Activated naive CD8-positive, alpha-beta T cell treated with anti-CD3 and anti-CD28 coated beads, Interleukin-2, amount 50 U/mL, for 16 hours (primary cell): ENCODE measurements around the gene MXD3.
A peak's percentile ranks its signal among the peaks of the same experiment; 100 is the strongest.
"Not testable (repeated sequence)": the region's sequence is repeated elsewhere in the genome, so short reads cannot be mapped to it uniquely, and the experiment has no call there.

Experiments
- DNase-seq: peaks from one replicate; pipeline ENCODE4 v3.0.0-alpha.2; 2020; ENCODE audit warnings: low read depth, low spot score

The MXD3 gene

GRCh38 chr5:177311723-177312648, at the start of gene MXD3:
TSS of gene MXD3 (minus strand) at chr5:177311898. CDS start at chr5:177311830, 68 bp downstream.
- DNase-seq = peak; percentile 94

GRCh38 chr5:177360740-177361139, 49.0 kb upstream of the MXD3 start:
- not testable (repeated sequence) for DNase-seq

- no peak for DNase-seq
Observed at GRCh38 chr5:177359860-177360259, 48.2 kb upstream of the MXD3 start.

GRCh38 chr5:177359451-177359851, 47.8 kb upstream of the MXD3 start:
- DNase-seq = no peak

- no peak for DNase-seq
Observed at GRCh38 chr5:177358370-177358819, 46.7 kb upstream of the MXD3 start.

- DNase-seq = peak; percentile 27
Observed at GRCh38 chr5:177357459-177358351, 46.0 kb upstream of the MXD3 start, which contains the start of gene RGS14. TSS of gene RGS14 (plus strand) at chr5:177357924. CDS start at chr5:177358025, 101 bp downstream.

GRCh38 chr5:177357146-177357458, 45.4 kb upstream of the MXD3 start:
- DNase-seq = no peak

- no peak for DNase-seq
Observed at GRCh38 chr5:177356746-177357145, 45.0 kb upstream of the MXD3 start.

- DNase-seq = no peak
Observed at GRCh38 chr5:177355868-177356168, 44.1 kb upstream of the MXD3 start.

- DNase-seq = no peak
Observed at GRCh38 chr5:177355162-177355867, 43.6 kb upstream of the MXD3 start.

GRCh38 chr5:177354711-177355110, 43.0 kb upstream of the MXD3 start:
- DNase-seq = no peak

GRCh38 chr5:177354256-177354655, 42.6 kb upstream of the MXD3 start:
- no peak for DNase-seq

- DNase-seq = no peak
Observed at GRCh38 chr5:177353093-177353492, 41.4 kb upstream of the MXD3 start.

- peak; percentile 80 for DNase-seq
Observed at GRCh38 chr5:177351392-177352329, 40.0 kb upstream of the MXD3 start, which contains the start of gene LMAN2. TSS of gene LMAN2 (minus strand) at chr5:177351668. CDS start at chr5:177351647, 21 bp downstream.

GRCh38 chr5:177350776-177351391, 39.2 kb upstream of the MXD3 start:
- no peak for DNase-seq

- DNase-seq = no peak
Observed at GRCh38 chr5:177349762-177350161, 38.1 kb upstream of the MXD3 start.

GRCh38 chr5:177349362-177349647, 37.6 kb upstream of the MXD3 start:
- no peak for DNase-seq

GRCh38 chr5:177347699-177348098, 36.0 kb upstream of the MXD3 start:
- no peak for DNase-seq

- no peak for DNase-seq
Observed at GRCh38 chr5:177346820-177347219, 35.1 kb upstream of the MXD3 start.

- no peak for DNase-seq
Observed at GRCh38 chr5:177344891-177345290, 33.2 kb upstream of the MXD3 start.
